Tibial nerve (tissue), 4 donors: ENCODE data around the gene DHRS9. TPM values are rescaled to one million over a fixed set of nuclear protein-coding genes. Genes with fewer than 3 reads are reported as not detected.

Source experiments
- DNase-seq, 2 donors: peaks; one replicate each; pipeline ENCODE4 v3.0.0-alpha.2; 2019; ENCODE audit warnings: low spot score in 2 of 2
- H3K27ac ChIP-seq, 4 donors: fragments of 200-600 bp; sonication (generic) in 3 of 4; one replicate each; pipeline ENCODE4 v1.5.1; 2017 to 2019; ENCODE audit warnings: mild to moderate bottlenecking in 1 of 4
- H3K27me3 ChIP-seq, 2 donors: fragments of 200-600 bp; sonication (generic) in 1 of 2; one replicate each; pipeline versions ENCODE4 v1.5.1 to v1.6.0; 2017 to 2019
- H3K36me3 ChIP-seq, 3 donors: fragments of 200-600 bp; sonication (generic); one replicate each; pipeline ENCODE4 v1.5.1; 2018 to 2019
- H3K4me1 ChIP-seq, 4 donors: fragments of 200-600 bp; sonication (generic) in 3 of 4; one replicate each; pipeline ENCODE4 v1.5.1; 2017 to 2019
- H3K4me3 ChIP-seq, 4 donors: fragments of 200-600 bp; sonication (generic) in 3 of 4; one replicate each; pipeline ENCODE4 v1.5.1; 2017 to 2019; ENCODE audit warnings: mild to moderate bottlenecking in 1 of 4, moderate library complexity in 1 of 4
- H3K9me3 ChIP-seq, 4 donors: fragments of 200-600 bp; sonication (generic) in 3 of 4; one replicate each; pipeline ENCODE4 v1.5.1; 2017 to 2019
- EP300 ChIP-seq, 2 donors: sonication (generic); formaldehyde crosslinking; IDR thresholded peaks; one replicate each; pipeline ENCODE4 v1.6.1; 2017; ENCODE audit warnings: antibody characterized with exemption in 2 of 2, mild to moderate bottlenecking in 1 of 2
- POLR2A ChIP-seq, 2 donors: fragments of 450-650 bp; IDR thresholded peaks; one replicate each; pipeline ENCODE4 v1.6.1; 2017; ENCODE audit warnings: antibody characterized with exemption in 2 of 2, mild to moderate bottlenecking in 2 of 2, moderate library complexity in 2 of 2
- WGBS, 2 donors: methylation state at CpG; one replicate each; pipeline ENCODE4 v1.1.5; 2018; 5-methylcytosine and 5-hydroxymethylcytosine counted together
- total RNA-seq, 4 donors: library from RNA; depleted of rRNA; stranded (reverse); fragments of >200 nt; gene quantifications; one replicate each; pipeline ENCODE4 v1.1.0, GENCODE V29; 2016
- TF ChIP-seq, protein P1 (sequence below), 5 experiments: fragments of 200-600 bp in 3 of 5; fragments of 450-650 bp in 2 of 5; sonication (generic) in 3 of 5; IDR thresholded peaks; one replicate each; pipeline ENCODE4 v1.5.1; 2016 to 2019; ENCODE audit warnings: antibody characterized with exemption in 5 of 5, mild to moderate bottlenecking in 3 of 5, moderate library complexity in 2 of 5

DHRS9 gene
- total RNA-seq, 4 donors from 2014 or later: 0.21 to 0.59 (median 0.22) TPM; not detected in 1

- Histone ChIP-seq H3K9me3 (no peaks in the 10 kb centered on the region), H3K4me3 (no peak overlapping the region), H3K27ac (no peak overlapping the region), H3K4me1 (no peaks in the 10 kb centered on the region), H3K36me3 (no peaks in the 10 kb centered on the region), H3K27me3 (no peaks in the 10 kb centered on the region)
- DNase-seq: no peak
- 82 to 89% methylated on average over 5 of the region's 5 CpGs for WGBS, 2 donors
- TF ChIP-seq, protein P1, sequence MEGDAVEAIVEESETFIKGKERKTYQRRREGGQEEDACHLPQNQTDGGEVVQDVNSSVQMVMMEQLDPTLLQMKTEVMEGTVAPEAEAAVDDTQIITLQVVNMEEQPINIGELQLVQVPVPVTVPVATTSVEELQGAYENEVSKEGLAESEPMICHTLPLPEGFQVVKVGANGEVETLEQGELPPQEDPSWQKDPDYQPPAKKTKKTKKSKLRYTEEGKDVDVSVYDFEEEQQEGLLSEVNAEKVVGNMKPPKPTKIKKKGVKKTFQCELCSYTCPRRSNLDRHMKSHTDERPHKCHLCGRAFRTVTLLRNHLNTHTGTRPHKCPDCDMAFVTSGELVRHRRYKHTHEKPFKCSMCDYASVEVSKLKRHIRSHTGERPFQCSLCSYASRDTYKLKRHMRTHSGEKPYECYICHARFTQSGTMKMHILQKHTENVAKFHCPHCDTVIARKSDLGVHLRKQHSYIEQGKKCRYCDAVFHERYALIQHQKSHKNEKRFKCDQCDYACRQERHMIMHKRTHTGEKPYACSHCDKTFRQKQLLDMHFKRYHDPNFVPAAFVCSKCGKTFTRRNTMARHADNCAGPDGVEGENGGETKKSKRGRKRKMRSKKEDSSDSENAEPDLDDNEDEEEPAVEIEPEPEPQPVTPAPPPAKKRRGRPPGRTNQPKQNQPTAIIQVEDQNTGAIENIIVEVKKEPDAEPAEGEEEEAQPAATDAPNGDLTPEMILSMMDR (IDR thresholded peaks at IDR 0.05): no peak
- TF ChIP-seq POLR2A (IDR thresholded peaks at IDR 0.05): no peak
- no peak for TF ChIP-seq EP300 (IDR thresholded peaks at IDR 0.05)
Observed at GRCh38 chr2:169081551-169081950, 12.2 kb downstream of the DHRS9 start.

DNA sequence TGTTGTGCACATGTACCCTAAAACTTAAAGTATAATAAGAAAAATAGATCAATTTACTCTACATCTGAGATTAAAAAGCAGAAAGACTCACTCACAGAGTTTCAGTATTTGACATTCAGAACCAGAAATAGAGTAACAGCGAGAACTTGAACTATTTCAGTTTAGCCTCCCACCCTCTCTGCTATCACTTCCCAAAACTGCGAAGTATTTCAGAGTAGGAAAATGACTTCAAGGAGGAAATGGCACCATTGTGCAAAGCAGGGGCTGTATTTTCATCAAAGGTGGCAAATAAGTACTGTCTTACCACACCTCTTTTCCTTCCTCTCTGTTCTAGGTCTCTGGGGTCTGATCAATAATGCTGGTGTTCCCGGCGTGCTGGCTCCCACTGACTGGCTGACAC is 13.6 kb downstream of the DHRS9 start:
- Histone ChIP-seq H3K27me3 (no peaks in the 10 kb centered on the region), H3K4me1 (no peaks in the 10 kb centered on the region), H3K9me3 (no peaks in the 10 kb centered on the region), H3K36me3 (no peaks in the 10 kb centered on the region), H3K27ac (no peak overlapping the region), H3K4me3 (no peak overlapping the region)
- WGBS, 2 donors: 74 to 75% methylated on average over 4 of the region's 4 CpGs
- DNase-seq: no peak
- TF ChIP-seq, protein P1 (IDR thresholded peaks at IDR 0.05): no peak
- TF ChIP-seq POLR2A (IDR thresholded peaks at IDR 0.05) (no peak), EP300 (IDR thresholded peaks at IDR 0.05) (no peak)

GRCh38 chr2:169086893-169087467 is 17.6 kb downstream of the DHRS9 start:
- WGBS, 2 donors: 92 to 95% methylated on average over 3 of the region's 3 CpGs
- no peak for DNase-seq
- H3K9me3 ChIP-seq: no peaks in the 10 kb centered on the region

DNA sequence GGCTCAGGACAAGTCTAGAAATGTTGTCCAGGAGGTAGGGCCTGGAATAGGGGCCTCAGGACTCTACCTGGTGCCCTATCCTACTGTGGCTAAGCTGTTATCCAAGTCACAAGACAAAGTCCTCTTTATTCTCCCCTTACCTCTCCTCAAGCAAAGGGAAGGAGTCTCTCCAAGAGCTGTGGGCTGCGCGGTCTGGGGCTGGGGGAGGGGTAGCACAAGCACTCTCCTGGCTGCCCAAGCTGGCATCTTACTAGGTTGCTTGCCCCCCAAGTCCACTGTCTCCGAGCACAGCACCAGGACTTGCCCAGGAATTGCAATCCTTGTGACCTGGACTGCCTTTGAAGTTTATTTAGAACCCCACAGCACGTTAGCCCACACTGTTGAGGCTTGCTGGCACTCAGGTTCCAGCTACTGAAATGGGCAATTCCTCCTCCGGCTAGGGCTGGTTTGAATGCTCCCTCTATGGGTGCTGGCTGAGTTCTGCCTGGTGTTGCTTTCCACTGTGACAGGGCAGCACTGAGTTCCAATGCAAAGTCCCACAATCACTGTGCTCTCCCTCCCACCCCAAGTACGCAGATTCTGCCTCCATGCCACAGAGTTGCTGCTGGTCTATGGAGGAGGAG is 18.5 kb downstream of the DHRS9 start:
- Histone ChIP-seq H3K27me3 (no peaks in the 10 kb centered on the region), H3K4me3 (no peak overlapping the region), H3K4me1 (no peaks in the 10 kb centered on the region), H3K27ac (no peak overlapping the region), H3K9me3 (no peaks in the 10 kb centered on the region), H3K36me3 (no peaks in the 10 kb centered on the region)
- 60 to 69% methylated on average over 4 to 6 of the region's 6 CpGs for WGBS, 2 donors
- DNase-seq: no peak
- TF ChIP-seq EP300 (IDR thresholded peaks at IDR 0.05) (no peak), POLR2A (IDR thresholded peaks at IDR 0.05) (no peak)
- TF ChIP-seq, protein P1 (IDR thresholded peaks at IDR 0.05): no peak

More at GRCh38 chr2:169086893-169087467, 17.6 kb downstream of the DHRS9 start:
- TF ChIP-seq, protein P1 (IDR thresholded peaks at IDR 0.05): no peak
- TF ChIP-seq EP300 (IDR thresholded peaks at IDR 0.05) (no peak), POLR2A (IDR thresholded peaks at IDR 0.05) (no peak)
- no peaks in the 10 kb centered on the region for H3K36me3 ChIP-seq
- H3K4me1 ChIP-seq: no peaks in the 10 kb centered on the region
- H3K27ac ChIP-seq: no peak overlapping the region
- H3K27me3 ChIP-seq: no peaks in the 10 kb centered on the region
- H3K4me3 ChIP-seq: no peak overlapping the region

GRCh38 chr2:169089182-169089581 is 19.8 kb downstream of the DHRS9 start:
- WGBS, 2 donors: 61 to 72% methylated on average over 2 of the region's 2 CpGs
- H3K9me3 ChIP-seq: no peaks in the 10 kb centered on the region
- H3K27ac ChIP-seq: no peak overlapping the region
- no peaks in the 10 kb centered on the region for H3K27me3 ChIP-seq
- H3K36me3 ChIP-seq: no peaks in the 10 kb centered on the region
- DNase-seq: no peak
- no peak for TF ChIP-seq EP300 (IDR thresholded peaks at IDR 0.05)
- TF ChIP-seq, protein P1 (IDR thresholded peaks at IDR 0.05): no peak
- no peak for TF ChIP-seq POLR2A (IDR thresholded peaks at IDR 0.05)
- no peaks in the 10 kb centered on the region for H3K4me1 ChIP-seq
- H3K4me3 ChIP-seq: no peak overlapping the region
